IPS-NIHi7 (cell line): ENCODE results near the gene LAGE3.
"Not testable (repeated sequence)": the region's sequence is repeated elsewhere in the genome, so short reads cannot be mapped to it uniquely, and the experiment has no call there.

Experiments used
- DNase-seq: peaks from one replicate; pipeline ENCODE4 v3.0.0; 2012; ENCODE audit warnings: mixed read lengths; ENCODE audit errors: extremely low spot score

LAGE3 gene

DNA sequence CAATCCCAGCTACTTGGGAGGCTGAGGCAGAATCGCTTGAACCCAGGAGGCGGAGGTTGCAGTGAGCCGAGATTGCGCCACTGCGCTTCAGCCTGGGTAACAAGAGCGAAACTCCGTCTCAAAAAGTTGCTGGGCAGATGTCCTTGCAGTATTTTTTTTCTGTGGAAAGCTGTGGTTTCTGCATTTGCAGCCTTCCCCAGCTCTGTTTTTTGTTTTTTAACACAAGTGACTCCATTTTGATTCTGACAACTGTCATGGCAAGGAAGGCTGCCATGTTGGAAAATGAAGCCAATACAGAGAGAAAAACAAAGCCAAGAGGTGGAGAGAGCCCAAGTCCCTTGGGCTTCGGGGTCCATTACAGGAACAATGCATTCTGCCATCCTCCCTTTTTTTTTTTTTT lies 23.0 kb upstream of the LAGE3 start:
- no peak for DNase-seq

DNA sequence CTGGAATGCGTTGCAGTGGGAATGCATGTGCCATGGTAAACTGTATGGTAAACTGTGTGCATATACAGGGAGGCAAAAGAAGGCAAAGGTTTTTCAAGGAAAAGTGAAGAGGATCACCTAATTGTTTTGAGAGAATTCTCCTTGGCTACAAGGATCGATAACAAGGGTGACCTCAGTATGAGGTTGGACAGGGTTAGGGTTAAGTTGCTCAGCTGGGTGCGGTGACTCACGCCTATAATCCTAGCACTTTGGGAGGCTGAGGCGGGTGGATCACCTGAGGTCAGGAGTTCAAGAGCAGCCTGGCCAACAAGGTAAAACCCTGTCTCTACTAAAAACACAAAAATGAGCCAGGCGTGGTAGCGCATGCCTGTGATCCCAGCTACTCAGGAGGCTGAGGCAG lies 22.3 kb upstream of the LAGE3 start:
- not testable (repeated sequence) for DNase-seq

DNA sequence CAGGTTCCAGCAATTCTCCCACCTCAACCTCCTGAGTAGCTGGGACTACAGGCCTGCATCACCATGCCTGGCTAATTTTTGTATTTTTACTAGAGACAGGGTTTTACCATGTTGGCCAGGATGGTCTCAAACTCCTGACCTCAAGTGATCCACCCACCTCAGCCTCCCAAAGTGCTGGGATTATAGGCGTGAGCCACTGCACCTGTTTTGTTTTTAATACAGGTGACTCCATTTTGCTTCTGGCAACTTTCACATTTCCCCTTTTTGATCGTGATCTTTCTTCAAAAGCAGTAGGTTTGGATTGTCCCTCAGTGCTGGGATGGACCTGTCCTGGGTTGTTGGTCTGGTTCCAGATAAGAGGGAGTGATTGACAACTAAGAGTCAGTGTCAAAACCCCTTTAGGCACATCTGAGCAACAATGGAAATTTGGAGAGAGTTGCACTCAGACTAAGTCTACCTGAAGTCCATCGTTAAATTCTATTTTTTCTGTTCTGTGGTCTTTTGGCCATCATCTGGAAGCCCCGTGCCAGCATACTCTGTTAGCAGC lies 17.6 kb upstream of the LAGE3 start:
- DNase-seq, result not testable (repeated sequence)

DNA sequence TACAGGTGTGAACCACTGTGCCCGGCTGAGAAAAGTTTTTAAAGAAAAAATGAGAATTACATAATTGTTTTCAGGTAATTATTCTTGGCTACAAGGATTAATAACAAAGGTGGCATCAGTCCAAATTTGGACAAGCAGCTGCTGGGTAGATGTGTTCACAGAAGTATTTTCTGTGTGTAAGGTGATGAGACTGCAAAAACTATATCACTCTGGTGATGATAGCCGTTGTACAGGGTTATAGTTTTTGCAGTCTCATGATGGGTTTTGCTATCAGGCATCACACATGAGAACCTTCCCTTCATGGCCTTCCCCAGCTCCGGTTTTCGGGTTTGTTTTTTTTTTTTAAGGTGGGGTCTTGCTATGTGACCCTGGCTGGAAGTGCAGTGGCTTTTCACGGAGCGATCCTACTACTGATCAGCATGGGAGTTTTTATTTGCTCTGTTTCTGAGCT lies 16.4 kb upstream of the LAGE3 start:
- no peak for DNase-seq

DNA sequence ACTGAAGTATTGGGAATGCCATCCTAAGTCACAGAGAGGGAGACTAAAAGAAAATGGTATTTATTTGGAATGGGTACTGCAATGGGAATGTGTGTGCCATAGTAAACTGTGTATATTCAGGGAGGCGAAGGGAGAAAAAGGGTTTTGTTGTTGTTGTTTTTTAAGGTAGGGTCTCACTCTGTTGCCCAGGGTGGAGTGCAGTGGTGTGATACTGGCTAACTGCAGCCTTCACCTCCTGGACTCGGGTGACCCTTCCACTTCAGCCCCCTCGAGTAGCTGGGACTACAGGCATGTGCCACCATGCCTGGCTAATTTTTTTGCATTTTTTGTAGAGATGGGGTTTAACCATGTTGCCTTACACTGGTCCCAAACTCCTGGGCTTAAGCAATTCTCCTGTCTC lies 15.6 kb upstream of the LAGE3 start:
- DNase-seq, result no peak

DNA sequence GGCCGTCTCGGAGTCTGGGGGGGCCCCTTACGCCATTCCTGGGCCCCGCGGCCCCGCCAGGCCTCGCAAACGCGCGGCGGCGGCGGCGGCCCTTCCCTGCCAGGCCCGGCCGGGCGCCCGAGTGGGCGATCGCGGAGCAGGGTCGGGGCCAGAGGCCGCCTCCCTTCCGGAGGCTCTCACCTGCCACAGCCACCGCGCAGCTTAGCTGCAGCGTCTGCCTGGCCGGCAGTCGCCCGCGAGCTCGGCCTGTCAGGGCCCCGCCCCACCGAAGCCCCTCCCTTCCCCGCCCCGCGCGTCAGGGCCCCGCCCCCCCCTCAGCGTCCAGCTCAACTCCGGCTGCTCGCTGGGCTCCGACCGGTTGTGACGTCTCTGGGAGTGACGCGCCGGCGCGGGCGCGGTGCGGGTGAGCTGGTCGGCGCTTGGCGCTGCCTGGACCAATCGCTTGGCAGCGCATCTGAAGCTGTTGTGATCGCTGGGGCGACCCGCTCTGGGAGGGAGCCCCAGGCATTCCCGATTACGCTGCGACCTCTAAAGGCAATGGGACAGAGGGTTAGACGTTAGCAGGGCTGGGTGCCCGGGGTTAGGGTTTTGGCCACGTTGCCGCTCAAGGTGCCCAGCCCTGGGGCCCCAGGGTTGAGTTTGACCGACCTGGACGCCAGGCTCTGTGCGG lies 11.5 kb upstream of the LAGE3 start, which contains the start of gene SLC10A3:
Gene SLC10A3 (minus strand): TSS at position 216 of the 670 bp plus-strand sequence. CDS start 1,689 bp downstream, outside the sequence.
- DNase-seq, result peak; percentile 90

DNA sequence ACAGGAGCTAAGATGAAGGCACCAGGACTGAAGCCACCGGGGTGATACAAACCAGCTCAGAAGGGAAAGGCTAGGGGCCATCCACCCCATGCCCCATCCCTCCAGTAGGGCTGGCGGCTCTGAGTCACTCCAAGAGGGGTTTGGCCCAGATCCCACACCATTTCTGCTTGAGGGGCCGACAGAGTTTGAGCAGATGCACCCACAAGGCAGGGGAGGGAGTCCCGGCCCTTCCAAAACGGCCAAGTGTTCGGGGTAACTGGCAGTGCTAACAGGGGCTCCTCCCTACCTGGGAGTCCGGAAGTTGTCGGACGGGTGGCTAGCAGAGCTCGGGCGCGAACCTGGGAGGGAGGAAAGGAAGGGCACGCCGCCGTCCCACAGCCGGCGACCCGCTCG lies 10.9 kb upstream of the LAGE3 start:
- DNase-seq, result no peak

DNA sequence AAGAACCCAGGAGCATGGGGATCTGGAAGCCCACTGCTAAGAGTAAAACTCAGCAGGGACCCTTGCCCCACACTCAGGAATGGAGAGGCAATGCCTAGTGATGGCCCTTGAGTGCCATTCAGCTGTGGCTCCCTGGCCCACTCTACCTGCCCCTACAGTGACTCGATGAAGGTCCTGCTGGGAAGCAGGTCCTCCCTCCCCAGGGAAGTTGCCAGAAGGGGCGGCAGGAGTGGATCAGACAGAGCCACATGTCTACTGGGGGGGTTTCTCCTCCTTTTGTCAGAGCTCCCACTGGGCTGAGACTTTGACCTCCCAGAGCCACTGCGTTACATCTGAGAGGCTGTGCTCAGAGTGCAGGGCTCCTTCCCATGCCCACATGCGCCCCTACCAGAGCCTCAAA lies 10.1 kb upstream of the LAGE3 start:
- no peak for DNase-seq

DNA sequence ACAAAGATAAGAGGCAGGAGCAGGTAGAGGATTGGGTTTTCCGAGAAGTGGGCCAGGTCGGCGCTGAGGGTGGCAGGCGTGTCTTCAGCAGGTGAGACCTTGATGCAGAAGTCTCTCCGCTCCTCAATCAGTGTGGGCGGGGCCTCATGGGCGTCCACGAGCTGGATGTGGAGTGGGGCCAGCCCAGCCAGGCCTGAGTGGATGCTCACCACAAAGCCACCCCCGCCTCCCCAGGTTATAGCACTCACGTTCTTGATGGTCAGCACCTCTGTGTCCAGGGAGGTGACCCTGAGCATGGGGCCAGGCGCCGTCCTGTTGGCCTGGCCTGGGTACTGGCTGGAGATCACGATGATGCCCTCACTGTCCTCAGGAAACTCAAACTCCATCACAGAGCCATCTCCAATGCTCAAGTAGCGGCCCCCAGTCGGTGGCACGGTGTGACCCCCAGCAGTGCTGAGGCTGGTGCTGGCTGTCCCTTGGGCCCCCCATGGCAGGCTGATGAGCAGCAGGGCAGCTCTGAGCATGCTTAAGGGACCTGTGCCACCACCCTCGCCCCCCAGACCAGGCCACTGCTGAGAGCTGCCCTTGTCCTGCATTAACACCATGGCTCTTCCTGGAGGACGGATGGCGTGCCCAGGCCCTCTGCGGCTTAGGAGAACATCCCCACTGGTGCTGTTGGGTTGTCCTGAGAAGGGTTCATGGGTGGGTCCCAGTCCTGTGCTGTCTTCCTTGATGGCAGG lies 9.4 kb upstream of the LAGE3 start:
- DNase-seq, result no peak

DNA sequence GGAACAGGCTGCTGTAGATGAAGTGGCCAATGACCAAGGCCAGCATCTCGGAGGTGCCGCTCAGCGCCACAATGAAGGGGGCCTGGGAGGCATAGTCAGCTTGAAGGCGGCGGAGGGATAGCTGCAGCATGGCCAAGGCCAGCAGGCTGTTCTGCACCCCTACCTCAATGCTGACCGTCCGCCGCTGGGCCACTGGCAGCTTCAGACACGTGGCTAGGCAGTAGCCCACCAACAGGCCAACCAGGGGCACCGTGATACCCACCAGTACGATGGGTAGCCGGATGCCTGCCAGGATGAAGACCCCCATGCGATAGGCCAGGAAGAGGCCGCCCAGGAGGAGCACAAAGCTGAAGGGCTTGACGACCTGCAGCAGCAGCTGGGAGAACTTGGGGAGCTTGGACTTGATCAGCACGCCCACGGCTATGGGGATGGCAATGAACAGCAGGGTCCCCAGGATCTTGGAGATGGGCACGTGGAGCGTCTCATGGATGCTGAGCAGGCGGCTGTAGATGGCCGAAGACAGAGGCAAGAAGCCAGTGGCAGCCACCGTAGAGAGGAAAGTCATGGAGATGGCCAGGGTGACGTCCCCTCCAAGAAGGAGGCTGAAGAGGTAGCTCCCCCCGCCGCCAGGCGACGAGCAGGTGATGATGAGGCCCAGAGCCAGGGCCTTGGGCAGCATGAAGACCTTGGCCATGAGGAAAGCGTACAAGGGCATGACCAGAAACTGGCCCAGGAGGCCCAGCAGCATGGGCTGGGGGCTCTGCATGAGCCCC lies 8.6 kb upstream of the LAGE3 start:
- no peak for DNase-seq

DNA sequence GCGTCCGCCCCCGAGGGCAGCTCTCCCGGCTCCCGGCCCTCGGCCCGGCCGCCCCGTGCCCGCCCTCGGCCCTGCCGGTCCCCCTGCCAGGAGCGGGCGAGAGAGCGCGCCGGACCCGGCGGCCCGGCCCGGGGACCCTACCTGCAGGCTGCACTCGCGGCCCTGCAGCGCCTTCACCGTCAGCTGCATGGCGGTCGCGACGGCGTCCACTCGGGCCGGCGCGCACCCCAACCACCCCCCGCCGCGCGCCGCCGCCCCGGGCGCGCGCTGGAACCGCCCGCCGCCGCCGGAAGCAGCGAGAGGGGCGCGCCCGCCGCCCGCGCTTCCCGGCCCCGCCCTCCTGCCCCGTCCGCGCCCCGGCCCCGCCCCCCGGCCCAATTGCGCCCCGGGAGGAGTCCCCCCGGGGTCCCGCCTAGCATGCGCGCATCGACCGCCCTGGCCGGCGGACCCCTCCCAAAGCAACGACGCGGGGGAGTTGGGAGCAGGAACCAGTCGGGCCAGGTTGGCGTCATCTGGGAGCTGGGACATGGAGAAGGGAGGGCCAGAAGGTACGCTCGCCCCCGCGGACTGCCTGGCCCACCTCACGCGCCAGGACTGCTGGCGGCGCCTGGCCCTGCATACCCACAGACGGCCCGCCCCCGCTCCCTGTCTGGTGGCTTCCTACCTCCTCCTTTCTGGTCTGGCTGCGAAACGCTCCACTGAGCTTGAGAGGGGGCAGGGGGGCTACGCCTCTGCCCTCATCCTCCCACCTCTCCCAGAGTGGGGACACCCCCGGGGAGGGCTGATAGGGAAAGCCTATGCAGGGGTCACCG lies 7.5 kb upstream of the LAGE3 start, which contains the start of gene UBL4A:
Gene UBL4A (minus strand): TSS at position 220 of the 812 bp plus-strand sequence. CDS start 31 bp downstream, at position 189.
- DNase-seq, result peak; percentile 44

DNA sequence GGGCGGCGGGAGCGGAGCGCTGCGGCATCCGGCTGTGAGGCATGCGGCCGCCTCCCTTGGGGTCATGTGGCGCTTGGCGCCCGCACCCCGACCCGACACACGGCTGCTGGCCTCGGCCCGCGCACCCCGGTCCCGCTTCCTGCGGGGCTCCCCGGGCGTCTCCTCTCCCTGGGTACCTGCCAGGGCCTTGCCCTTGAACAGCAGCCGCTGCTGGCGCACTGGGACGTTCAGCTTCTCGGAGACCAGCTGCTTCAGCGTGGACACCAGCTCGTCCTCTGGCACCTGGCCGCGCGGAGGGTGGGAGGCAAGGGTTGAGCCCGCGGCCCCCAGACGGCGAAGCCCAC lies 6.9 kb upstream of the LAGE3 start:
- DNase-seq, result no peak

DNA sequence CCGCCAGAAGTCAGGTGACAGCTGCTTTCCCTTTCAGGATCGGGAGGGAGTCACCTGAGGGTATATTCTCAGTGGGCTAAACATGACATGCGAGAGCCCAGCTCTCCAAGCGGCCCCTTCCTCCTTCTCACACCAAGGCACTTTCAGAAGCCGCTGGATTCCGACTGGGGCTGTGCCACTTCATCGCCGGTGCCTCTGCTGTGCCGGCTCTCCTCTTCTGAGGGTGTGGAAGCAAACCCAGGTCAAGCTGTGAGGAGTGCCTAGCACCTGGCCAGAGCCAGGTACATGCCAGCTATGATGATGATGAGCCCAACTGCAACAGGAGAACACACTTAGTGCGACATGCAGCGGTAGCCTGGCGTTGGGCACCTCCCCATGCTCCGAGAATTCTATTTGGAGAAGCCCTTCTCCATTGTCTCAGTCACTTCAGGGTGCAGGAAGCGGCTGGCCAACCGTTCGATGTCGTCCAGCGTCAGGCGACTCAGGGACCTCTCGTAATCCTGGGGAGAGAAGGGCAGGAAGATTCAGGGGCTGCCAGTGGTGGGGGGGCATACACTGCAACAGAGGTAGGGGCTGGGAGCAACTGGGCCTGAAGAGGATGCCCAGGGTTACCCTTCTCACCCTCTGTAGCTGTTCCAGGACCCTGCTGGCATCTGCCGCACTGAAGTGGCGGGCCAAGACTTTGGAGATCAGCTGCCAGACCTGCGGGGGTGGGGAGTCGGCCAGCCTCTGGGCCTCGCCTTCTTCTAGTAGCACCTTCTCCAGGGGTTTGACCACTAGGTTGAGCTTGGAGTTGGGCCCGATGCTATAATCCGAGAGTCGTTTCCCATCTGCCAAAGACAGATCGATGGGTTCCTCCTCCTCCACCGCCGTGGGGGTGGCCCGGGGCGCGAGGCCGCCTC lies 6.3 kb upstream of the LAGE3 start:
- DNase-seq, result no peak

DNA sequence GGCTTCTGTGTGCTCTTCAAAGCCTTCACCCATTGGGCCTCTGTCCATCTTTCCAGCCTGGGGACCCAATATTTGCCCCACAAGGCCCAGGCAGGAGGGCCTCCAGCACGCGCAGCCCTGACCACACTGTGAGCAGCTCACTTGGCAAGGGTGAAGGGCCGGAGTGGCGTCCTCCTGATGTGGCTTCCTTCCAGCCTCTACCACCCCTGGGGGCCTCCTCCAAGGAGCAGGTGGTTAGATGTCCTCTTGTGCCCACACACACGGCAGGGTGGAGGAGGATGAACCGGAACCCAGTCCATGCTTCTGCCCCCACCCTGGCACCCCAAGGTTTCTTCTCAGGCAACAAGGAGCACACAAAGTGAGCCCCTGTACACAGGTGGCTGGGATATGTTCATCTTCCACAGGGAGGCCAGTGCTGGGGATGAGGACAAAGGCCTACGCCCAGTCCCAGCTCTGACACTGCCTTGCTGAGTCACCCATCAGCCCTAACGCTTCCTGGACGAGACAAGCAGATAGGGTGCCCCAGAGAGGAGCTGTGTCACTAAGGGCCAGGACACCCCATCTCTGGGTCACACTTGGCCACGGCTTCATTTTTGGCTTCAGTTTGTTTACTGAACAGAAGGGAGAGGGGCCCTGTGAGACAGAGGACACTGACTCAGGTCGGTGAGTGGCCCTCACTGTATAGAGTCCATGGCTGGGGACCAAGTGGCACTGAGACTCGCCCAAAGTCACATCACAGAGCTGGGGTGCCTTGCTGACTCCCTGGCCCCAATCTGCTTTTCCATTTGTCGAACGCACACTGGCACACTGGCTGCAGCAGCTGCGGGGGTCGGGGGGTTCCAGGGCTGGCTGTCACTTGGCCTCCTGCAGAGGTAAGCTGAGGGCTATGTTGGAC lies 5.4 kb upstream of the LAGE3 start:
- DNase-seq, result no peak

DNA sequence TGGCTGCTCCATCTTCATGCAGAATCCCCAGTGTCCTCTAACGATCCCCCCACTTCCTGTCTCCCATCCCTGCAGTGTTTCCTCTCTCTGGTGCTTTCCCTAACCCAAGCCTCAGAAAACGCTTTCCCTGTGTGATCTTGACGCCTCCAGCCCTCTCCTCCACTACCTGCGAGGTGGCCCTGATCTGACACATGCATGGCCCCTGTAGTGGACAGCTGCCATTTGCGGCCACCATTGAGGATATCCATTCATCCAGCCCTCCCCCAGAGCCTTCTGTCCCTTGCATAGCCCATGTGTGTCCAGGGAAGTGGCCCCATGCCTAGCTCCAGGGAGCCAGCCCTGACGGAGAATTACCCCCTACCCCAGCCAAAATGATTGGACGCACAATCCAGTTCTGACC lies 4.2 kb upstream of the LAGE3 start:
- DNase-seq, result no peak

DNA sequence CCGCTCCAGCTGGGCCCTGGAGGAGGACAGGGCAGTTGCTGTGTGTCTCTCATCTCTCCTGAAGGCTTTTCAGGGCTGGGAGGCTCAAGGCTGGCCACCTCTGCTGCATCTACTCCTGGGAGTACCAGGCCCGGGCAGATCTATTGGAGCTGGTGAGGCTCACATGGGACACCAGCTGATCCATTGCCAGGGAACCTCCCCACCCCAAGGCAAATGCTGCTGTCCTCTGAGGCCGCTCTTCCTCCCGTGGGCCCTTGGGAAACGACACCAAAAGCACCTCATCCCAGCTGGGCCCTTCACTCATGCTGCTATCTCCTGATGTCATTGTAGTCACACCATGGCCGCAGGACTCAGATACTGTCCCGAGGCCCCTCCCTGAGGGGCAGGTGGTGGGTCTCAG lies 3.7 kb upstream of the LAGE3 start:
- no peak for DNase-seq

DNA sequence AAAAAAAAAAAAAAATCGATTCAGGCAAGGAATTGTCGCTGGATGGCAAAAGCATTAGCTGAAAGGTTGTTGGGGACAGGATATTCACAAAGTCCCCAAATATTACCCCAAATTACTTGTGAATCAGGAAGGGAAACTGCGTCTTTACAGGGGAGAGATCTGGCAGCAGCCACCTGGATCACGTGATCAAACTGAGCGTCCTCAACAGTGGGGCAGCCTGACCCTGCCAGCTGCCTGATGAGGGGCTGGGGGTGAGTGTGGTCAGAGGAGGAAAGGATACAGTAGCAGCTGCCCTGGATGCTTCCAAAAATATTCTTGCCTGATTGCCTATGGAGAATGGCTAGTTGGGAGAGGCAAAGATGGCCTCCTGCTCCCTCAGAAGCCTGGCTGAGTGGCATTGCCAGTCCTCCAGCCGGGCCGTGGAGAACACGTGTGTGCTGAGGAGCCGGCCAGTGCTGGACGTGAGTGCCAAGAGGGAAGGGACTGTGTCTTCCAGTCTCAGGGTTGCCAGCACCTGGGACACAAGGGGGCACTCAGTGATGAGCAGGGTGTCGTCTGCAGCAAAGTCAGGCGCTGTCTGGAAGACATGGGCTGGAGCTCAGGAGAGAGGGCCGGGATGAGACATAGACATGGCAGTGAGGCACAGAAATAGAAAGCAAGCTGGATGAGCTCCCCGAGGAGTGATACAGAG lies 3.0 kb upstream of the LAGE3 start:
- DNase-seq, result no peak

DNA sequence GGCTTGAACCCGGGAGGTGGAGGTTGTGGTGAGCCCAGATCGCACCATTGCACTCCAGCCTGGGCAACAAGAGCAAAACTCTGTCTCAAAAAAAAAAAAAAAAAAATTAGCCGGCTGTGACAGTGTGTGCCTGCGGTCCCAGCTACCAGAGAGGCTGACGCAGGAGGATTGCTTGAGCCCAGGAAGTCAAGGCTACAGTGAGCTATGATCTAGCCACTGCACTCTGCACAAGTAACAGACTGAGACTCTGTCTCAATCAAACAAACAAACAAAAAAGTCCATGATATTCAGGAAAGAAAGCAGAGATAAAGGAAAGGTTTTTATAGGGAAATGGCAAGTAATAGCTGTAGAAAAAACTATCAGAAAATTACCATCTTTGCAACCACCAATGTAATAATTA lies 2.1 kb upstream of the LAGE3 start:
- no peak for DNase-seq
